GM12874 (cell line): ENCODE measurements around the gene PFDN5.

Experiments used
- TF ChIP-seq, protein P1 (sequence below): IDR thresholded peaks from 2 replicates; pipeline ENCODE4 v1.5.1; 2011; ENCODE audit warnings: low read depth, mild to moderate bottlenecking, control low read depth, low read length, moderate library complexity; ENCODE audit not compliant: insufficient read depth

The PFDN5 gene

DNA sequence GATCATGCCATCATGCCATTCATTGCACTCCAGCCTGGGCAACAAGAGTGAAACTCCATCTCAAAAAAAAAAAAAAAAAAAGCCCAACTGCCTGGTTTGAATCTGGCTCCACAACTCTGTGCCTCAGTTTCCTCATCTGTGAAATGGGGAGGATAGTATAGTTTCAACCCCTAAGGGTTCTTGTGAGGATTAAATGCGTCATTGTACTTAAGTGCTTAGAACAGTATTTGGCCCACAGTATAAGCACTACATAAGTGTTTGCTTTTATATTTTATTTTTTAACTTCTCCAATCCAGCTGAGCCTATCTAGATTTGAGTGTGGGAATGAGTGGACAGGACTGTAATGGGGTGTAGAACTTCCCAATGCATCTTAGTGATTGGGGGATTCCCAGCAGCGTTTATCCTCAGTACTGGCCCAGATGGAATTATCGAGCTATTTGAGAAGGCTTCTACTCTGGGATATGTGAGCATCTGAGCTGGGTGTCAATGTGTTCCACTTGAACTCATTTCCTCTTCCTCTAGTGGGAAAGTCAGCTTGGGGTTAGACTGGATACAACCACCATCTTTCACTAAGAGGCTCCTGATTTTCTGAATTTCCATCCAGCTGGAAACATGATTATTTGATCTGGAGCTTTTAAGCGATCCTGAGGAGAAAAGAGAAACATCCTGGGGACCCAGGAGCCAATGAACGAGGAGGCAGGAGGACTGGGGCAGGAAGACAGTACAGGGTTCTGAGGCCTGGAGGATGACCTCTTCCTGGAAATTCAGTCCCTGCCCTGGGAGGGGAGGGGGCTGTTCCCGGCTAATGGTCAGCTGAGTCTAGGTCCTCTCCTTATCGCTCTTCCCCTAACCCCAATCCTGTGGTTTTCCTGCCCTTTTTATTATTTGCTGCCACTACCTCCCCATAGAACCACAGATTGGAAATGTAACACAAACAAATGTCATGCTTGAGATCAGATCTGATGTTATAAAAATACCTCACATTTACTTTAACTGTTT, 36.5 kb upstream of the PFDN5 start:
- TF ChIP-seq, protein P1, sequence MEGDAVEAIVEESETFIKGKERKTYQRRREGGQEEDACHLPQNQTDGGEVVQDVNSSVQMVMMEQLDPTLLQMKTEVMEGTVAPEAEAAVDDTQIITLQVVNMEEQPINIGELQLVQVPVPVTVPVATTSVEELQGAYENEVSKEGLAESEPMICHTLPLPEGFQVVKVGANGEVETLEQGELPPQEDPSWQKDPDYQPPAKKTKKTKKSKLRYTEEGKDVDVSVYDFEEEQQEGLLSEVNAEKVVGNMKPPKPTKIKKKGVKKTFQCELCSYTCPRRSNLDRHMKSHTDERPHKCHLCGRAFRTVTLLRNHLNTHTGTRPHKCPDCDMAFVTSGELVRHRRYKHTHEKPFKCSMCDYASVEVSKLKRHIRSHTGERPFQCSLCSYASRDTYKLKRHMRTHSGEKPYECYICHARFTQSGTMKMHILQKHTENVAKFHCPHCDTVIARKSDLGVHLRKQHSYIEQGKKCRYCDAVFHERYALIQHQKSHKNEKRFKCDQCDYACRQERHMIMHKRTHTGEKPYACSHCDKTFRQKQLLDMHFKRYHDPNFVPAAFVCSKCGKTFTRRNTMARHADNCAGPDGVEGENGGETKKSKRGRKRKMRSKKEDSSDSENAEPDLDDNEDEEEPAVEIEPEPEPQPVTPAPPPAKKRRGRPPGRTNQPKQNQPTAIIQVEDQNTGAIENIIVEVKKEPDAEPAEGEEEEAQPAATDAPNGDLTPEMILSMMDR, result no peak

DNA sequence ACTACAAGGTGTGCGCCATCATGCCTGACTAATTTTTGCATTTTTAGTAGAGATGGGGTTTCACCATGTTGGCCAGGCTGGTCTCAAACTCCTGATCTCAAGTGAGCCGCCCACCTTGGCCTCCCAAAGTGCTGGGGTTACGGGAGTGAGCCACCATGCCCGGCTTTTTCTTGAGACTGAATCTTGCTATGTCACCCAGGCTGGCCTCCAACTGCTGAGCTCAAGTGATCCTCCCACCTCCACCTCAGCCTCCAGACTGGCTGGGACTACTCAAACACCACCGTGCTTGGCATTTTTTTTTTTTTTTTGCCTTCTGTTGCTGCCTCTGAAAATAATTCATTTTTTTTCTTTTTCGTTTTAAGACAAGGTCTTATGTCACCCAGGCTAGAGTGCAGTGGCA, 35.5 kb upstream of the PFDN5 start:
- TF ChIP-seq, protein P1, result no peak

DNA sequence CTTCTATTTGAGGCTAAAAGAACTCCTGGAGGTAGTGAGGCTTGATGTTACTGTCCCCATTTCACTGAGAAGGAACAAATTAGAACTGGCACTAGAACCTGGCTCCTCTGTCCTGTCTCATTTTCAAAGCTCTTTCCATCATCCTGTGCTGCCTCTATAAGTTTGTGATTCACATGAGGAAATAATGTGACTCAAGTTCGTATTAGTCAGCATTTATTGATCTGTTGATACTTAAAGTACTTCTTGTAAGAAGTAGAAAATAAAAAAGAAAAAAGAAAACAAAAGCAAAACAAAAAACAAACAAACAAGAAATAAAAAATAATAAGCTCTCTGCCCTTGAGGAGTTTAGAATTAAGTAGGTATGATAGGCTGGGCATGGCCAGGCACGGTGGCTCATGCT, 29.6 kb upstream of the PFDN5 start:
- TF ChIP-seq, protein P1, result no peak

DNA sequence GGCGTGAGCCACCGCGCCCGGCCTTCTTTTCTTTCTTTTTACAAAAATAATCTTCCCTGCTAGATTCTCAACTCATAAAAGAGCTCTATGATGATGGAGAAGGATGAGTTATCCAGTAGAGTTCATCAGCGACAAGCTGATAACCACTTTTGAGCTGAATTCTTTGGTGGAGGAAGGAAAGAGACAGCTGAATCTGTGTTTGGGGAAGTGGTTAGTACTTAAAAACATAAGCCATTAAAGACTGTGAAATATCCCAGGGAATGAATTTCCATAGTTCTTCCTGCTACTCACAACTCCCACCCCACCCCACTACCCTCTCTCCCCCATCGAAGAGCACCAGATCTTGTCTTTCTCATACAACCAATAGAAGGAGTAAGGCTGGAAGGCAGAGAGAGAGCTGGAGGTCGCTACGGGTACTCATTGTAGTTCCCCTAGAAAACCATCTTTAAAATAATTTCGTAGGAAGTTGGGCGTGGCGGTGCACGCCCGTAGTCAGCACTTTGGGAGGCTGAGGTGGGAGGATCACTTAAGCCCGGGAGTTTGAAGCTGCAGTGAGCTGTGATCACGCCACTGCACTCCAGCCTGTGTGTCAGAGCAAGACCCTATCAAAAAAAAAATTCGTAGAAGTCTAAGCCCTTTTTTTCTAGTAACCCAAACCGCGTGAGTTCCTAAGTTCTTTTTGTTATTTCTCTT, 27.9 kb upstream of the PFDN5 start:
- TF ChIP-seq, protein P1, result no peak

DNA sequence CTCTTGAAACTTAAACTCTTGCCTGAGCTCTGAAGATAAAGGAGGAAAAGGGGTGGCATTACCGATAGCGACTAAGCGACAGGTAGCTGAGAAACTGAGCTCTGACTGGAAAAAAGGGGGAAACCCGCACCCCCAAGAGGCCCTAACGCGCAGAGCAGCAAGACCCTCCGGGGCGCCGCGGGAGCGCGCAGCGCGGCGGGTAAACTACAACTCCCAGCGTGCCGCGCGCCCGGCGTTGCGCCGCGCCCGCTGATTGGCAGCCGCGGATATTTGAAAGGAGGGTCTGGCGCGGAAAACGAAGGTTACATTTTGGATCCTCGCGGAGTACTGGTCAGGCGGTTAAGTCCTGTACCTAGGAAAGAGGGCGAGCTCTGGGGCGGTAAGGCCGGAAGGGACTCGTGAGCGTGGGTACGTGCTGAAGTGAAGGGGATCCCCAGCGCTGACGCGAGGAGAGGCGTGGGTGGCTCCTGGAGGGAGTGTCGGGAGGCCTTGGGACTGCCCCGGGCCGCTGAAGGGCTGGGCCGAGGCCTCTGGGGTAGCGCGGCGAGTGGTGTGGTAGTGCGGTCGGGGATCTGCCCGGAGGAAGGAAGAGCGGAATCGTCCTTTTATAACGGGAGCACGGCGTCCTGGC, 27.2 kb upstream of the PFDN5 start, which contains the start of gene ESPL1:
TSS of gene ESPL1 (plus strand) at position 301 of the 631 bp plus-strand sequence. CDS start 468 bp downstream, outside the sequence.
- TF ChIP-seq, protein P1, result peak; percentile 63

DNA sequence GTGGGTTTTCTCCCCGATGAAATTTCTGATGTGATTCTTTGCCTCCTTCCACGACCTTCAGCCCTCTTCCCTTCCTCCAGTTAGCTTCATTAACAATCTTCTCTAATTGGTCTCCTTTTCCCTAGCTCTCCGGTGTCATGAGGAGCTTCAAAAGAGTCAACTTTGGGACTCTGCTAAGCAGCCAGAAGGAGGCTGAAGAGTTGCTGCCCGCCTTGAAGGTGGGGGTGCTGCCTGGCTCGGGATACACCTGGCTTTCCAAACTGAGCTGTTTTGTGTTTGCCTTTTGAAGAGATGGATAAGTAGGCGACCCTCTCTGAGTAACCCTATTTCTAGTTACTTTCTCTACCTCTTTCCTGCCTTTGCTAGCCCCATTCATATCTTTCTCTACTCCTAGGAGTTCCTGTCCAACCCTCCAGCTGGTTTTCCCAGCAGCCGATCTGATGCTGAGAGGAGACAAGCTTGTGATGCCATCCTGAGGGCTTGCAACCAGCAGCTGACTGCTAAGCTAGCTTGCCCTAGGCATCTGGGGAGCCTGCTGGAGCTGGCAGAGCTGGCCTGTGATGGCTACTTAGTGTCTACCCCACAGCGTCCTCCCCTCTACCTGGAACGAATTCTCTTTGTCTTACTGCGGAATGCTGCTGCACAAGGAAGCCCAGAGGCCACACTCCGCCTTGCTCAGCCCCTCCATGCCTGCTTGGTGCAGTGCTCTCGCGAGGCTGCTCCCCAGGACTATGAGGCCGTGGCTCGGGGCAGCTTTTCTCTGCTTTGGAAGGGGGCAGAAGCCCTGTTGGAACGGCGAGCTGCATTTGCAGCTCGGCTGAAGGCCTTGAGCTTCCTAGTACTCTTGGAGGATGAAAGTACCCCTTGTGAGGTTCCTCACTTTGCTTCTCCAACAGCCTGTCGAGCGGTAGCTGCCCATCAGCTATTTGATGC, 26.4 kb upstream of the PFDN5 start:
- TF ChIP-seq, protein P1, result no peak
